Sigmoid colon (tissue), 7 donors: ENCODE results near the gene SYT13. TPM values are rescaled to one million over a fixed set of nuclear protein-coding genes. Genes with fewer than 3 reads are reported as not detected.

Source experiments
- DNase-seq: peaks from one replicate; pipeline ENCODE4 v3.0.0-alpha.2; 2019
- H3K27ac ChIP-seq, 4 donors: fragments of 200-600 bp; sonication (generic); one replicate each; pipeline ENCODE4 v1.5.1; 2016 to 2019; ENCODE audit warnings: mild to moderate bottlenecking in 1 of 4
- H3K27me3 ChIP-seq, 3 donors: fragments of 200-600 bp; sonication (generic); one replicate each; pipeline ENCODE4 v1.5.1; 2019; ENCODE audit warnings: mild to moderate bottlenecking in 1 of 3
- H3K36me3 ChIP-seq, 4 donors: fragments of 200-600 bp; sonication (generic); one replicate each; pipeline ENCODE4 v1.5.1; 2016 to 2019
- H3K4me1 ChIP-seq, 4 donors: fragments of 200-600 bp; sonication (generic); one replicate each; pipeline ENCODE4 v1.5.1; 2017 to 2019
- H3K4me3 ChIP-seq, 4 donors: fragments of 200-600 bp; sonication (generic); one replicate each; pipeline ENCODE4 v1.5.1; 2017 to 2019; ENCODE audit warnings: mild to moderate bottlenecking in 2 of 4, moderate library complexity in 1 of 4
- H3K9me3 ChIP-seq, 4 donors: fragments of 200-600 bp in 3 of 4; sonication (generic) in 3 of 4; one replicate each; pipeline versions ENCODE4 v1.5.1 to v1.6.1; 2013 to 2019
- EP300 ChIP-seq, 4 donors: sonication (generic); formaldehyde crosslinking; IDR thresholded peaks; one replicate each; pipeline ENCODE4 v1.6.1; 2017; ENCODE audit warnings: antibody characterized with exemption in 4 of 4
- POLR2A ChIP-seq, 2 donors: fragments of 450-650 bp; IDR thresholded peaks; one replicate each; pipeline ENCODE4 v1.6.1; 2016; ENCODE audit warnings: antibody characterized with exemption in 2 of 2, mild to moderate bottlenecking in 2 of 2, moderate library complexity in 2 of 2
- POLR2AphosphoS5 ChIP-seq, 4 donors: sonication (generic); formaldehyde crosslinking; IDR thresholded peaks; one replicate each; pipeline ENCODE4 v1.6.1; 2017; ENCODE audit warnings: antibody characterized with exemption in 4 of 4
- WGBS, 2 donors: extraction: QIAGEN DNeasy Blood & Tissue Kit; methylation state at CpG; one replicate each; pipeline ENCODE4 v1.1.7; 2013; 5-methylcytosine and 5-hydroxymethylcytosine counted together
- intact Hi-C: fragments of 100-400 bp; cut with DNase I; formaldehyde crosslinking; loops from one replicate; pipeline ENCODE4 v1.15.1; 2023
- polyA plus RNA-seq, 3 donors: library from polyadenylated mRNA; stranded (reverse); fragments of 200-250 nt; gene quantifications; one replicate each; pipeline ENCODE4 v1.2.3, GENCODE V29; 2013
- total RNA-seq, 4 donors: library from RNA; depleted of rRNA; stranded (reverse); fragments of >200 nt; gene quantifications; one replicate each; pipeline ENCODE4 v1.1.0, GENCODE V29; 2016
- TF ChIP-seq, protein P1 (sequence below), 4 experiments: fragments of 450-650 bp in 3 of 4; fragments of 200-600 bp in 1 of 4; IDR thresholded peaks; one replicate each; pipeline ENCODE4 v1.5.1; 2016 to 2019; ENCODE audit warnings: antibody characterized with exemption in 4 of 4, mild to moderate bottlenecking in 3 of 4, moderate library complexity in 2 of 4
- donor health status: healthy with polysubstance abuse.
- donor health status: Bipolar disorder and iron deficiency.
- donor health status: healthy.

Gene SYT13
- total and polyA plus RNA-seq, 7 donors: 2.0 to 8.1 (median 3.9) TPM

DNA sequence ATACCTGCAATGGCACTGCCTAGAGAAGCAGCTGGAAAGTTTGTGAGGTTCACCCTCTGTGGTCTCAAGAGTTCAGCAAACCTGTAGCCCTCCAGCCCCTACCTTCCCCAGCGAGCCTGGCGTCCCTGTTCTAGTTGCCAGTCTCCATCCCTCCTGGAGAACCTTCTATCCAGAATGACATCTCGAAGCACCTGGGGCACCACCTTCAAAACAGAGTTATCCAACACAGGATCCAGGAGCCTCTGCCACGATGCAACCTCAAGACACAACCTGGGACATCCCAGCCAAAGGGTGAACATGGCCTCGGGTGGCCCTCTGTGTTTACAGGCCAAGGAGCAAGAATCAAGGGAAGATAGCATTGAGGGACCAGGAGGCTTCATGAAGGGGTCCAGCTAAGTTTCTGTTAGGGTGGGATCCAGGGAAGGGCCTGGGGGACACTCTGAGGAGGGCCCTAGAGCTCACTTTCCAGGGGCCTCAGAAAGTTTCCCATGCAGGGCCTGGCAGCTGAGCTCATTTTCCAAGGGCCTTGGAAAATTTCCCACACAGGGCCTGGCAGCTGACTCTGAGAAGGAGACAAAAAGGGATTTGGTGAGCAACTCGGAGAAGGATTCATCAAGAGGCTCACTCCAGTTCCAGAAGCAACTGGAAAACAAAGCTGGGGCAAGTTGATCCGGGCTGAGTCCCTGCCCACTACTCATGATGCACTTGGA, 36.9 kb upstream of the SYT13 start:
- WGBS, 2 donors: 76 to 81% methylated on average over 7 of the region's 7 CpGs
- Histone ChIP-seq H3K4me1 (peaks cover 0 to 10% (median 0%) of the 10 kb centered on the region in 4 donors), H3K4me3 (no peak overlapping the region), H3K9me3 (peaks cover 0 to 5% (median 0%) of the 10 kb centered on the region in 4 donors), H3K36me3 (no peaks in the 10 kb centered on the region), H3K27me3 (no peaks in the 10 kb centered on the region), H3K27ac (no peak overlapping the region)
- TF ChIP-seq, protein P1, sequence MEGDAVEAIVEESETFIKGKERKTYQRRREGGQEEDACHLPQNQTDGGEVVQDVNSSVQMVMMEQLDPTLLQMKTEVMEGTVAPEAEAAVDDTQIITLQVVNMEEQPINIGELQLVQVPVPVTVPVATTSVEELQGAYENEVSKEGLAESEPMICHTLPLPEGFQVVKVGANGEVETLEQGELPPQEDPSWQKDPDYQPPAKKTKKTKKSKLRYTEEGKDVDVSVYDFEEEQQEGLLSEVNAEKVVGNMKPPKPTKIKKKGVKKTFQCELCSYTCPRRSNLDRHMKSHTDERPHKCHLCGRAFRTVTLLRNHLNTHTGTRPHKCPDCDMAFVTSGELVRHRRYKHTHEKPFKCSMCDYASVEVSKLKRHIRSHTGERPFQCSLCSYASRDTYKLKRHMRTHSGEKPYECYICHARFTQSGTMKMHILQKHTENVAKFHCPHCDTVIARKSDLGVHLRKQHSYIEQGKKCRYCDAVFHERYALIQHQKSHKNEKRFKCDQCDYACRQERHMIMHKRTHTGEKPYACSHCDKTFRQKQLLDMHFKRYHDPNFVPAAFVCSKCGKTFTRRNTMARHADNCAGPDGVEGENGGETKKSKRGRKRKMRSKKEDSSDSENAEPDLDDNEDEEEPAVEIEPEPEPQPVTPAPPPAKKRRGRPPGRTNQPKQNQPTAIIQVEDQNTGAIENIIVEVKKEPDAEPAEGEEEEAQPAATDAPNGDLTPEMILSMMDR (IDR thresholded peaks at IDR 0.05): no peak
- TF ChIP-seq EP300 (IDR thresholded peaks at IDR 0.05): no peak
- no peak for TF ChIP-seq POLR2AphosphoS5 (IDR thresholded peaks at IDR 0.05)
- TF ChIP-seq POLR2A (IDR thresholded peaks at IDR 0.05): no peak
- intact Hi-C loops: no loop called here
- peak; percentile 47 for DNase-seq

- 69 to 84% methylated on average over 8 of the region's 8 CpGs for WGBS, 2 donors
- peak; percentile 32 for DNase-seq
- Histone ChIP-seq H3K4me3 (no peak overlapping the region), H3K36me3 (no peaks in the 10 kb centered on the region), H3K27me3 (no peaks in the 10 kb centered on the region), H3K27ac (no peak overlapping the region), H3K9me3 (peaks cover 0 to 4% (median 0%) of the 10 kb centered on the region in 4 donors), H3K4me1 (peaks cover 0 to 10% (median 0%) of the 10 kb centered on the region in 4 donors)
- TF ChIP-seq POLR2AphosphoS5 (IDR thresholded peaks at IDR 0.05) (no peak), EP300 (IDR thresholded peaks at IDR 0.05) (no peak), POLR2A (IDR thresholded peaks at IDR 0.05) (no peak)
- TF ChIP-seq, protein P1 (IDR thresholded peaks at IDR 0.05): no peak
- intact Hi-C loops: no loop called here
These were observed 36.1 kb upstream of the SYT13 start for GRCh38 chr11:45322111-45322705.

GRCh38 chr11:45321669-45322068, 35.5 kb upstream of the SYT13 start:
- 86 to 90% methylated on average over 7 of the region's 7 CpGs for WGBS, 2 donors
- no peak overlapping the region for H3K4me3 ChIP-seq
- no peak overlapping the region for H3K27ac ChIP-seq
- DNase-seq: peak; percentile 26
- TF ChIP-seq EP300 (IDR thresholded peaks at IDR 0.05): no peak
- no peak for TF ChIP-seq POLR2AphosphoS5 (IDR thresholded peaks at IDR 0.05)
- no peak for TF ChIP-seq POLR2A (IDR thresholded peaks at IDR 0.05)
- TF ChIP-seq, protein P1 (IDR thresholded peaks at IDR 0.05): no peak
- H3K27me3 ChIP-seq: no peaks in the 10 kb centered on the region
- peaks cover 0 to 10% (median 0%) of the 10 kb centered on the region in 4 donors for H3K4me1 ChIP-seq
- no peaks in the 10 kb centered on the region for H3K9me3 ChIP-seq
- H3K36me3 ChIP-seq: no peaks in the 10 kb centered on the region
- intact Hi-C loops: no loop called here

DNA sequence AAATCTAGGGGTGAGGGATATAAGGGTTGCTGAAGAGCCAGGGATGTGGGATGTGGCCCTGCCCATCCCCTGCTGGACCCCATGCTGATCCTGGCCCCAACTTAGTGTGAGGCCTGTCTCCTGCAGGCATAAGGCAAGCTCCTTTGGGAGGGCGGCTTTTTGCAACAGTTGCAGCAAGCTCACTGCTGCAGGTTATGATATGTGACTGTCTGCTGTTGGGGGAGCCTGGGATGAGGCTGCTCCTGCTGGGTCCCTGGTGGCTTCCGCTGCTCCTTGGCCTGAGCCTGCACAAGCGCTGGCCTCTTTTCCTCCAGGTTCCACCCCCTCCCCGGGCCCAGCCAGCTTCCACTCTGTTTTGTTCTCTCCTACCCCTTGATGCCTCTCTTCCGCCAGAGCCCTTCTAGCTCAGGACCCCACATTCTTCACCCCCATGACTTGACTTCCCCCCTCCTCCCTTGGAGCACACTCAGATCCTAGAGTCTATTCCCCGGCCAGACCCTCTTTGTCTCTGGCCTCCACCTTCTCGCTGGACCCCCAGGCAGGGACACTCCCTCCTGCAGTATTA, 35.0 kb upstream of the SYT13 start:
- peaks cover 0 to 10% (median 0%) of the 10 kb centered on the region in 4 donors for H3K4me1 ChIP-seq
- WGBS, 2 donors: 72 to 90% methylated on average over 7 of the region's 7 CpGs
- intact Hi-C loops: no loop called here
- no peaks in the 10 kb centered on the region for H3K36me3 ChIP-seq
- TF ChIP-seq POLR2A (IDR thresholded peaks at IDR 0.05): no peak
- TF ChIP-seq POLR2AphosphoS5 (IDR thresholded peaks at IDR 0.05): no peak
- no peak for TF ChIP-seq EP300 (IDR thresholded peaks at IDR 0.05)
- TF ChIP-seq, protein P1 (IDR thresholded peaks at IDR 0.05): no peak
- H3K4me3 ChIP-seq: no peak overlapping the region
- no peaks in the 10 kb centered on the region for H3K9me3 ChIP-seq
- H3K27ac ChIP-seq: no peak overlapping the region
- peak; percentile 40 for DNase-seq
- H3K27me3 ChIP-seq: no peaks in the 10 kb centered on the region
